IMR-90 (cell line): Measurements from ENCODE around the gene FGF3.

Experiments
- BHLHE40 ChIP-seq: fragments of 150-350 bp; IDR thresholded peaks from 2 replicates; pipeline ENCODE4 v1.6.1; 2016; ENCODE audit warnings: mild to moderate bottlenecking, low read depth, low read length
- CTCF ChIP-seq: conservative IDR thresholded peaks from 2 replicates; pipeline ENCODE4 v1.5.1; 2012; ENCODE audit warnings: mild to moderate bottlenecking, low read depth, low read length, improper control_type of control experiment
- ELK1 ChIP-seq: fragments of 150-350 bp; IDR thresholded peaks from 2 replicates; pipeline ENCODE4 v1.6.1; 2016; ENCODE audit warnings: low read depth, mild to moderate bottlenecking, low read length, moderate library complexity, borderline replicate concordance
- FOS ChIP-seq: fragments of 150-350 bp; IDR thresholded peaks from 2 replicates; pipeline ENCODE4 v1.6.1; 2016; ENCODE audit warnings: low read depth, low read length
- MAFK ChIP-seq: IDR thresholded peaks from 2 replicates; pipeline ENCODE4 v1.6.1; 2012; ENCODE audit warnings: low read depth, low read length, improper control_type of control experiment
- MXI1 ChIP-seq: IDR thresholded peaks from 2 replicates; pipeline ENCODE4 v1.6.1; 2012; ENCODE audit warnings: low read depth, mild to moderate bottlenecking, low read length, moderate library complexity, borderline replicate concordance
- NFE2L2 ChIP-seq: fragments of 150-350 bp; IDR thresholded peaks from 2 replicates; pipeline ENCODE4 v1.6.1; 2016; ENCODE audit warnings: low read depth, mild to moderate bottlenecking, low read length
- POLR2A ChIP-seq: IDR thresholded peaks from 2 replicates; pipeline ENCODE4 v1.6.1; 2012; ENCODE audit warnings: mild to moderate bottlenecking, low read depth, low read length
- RFX5 ChIP-seq: IDR thresholded peaks from 2 replicates; pipeline ENCODE4 v1.8.0; 2012; ENCODE audit warnings: low read depth, mild to moderate bottlenecking, low read length, moderate library complexity
- SMC3 ChIP-seq: fragments of 150-350 bp; IDR thresholded peaks from 2 replicates; pipeline ENCODE4 v1.6.1; 2016; ENCODE audit warnings: low read depth, mild to moderate bottlenecking, antibody characterized with exemption, low read length, moderate library complexity
- USF2 ChIP-seq: fragments of 150-350 bp; IDR thresholded peaks from 2 replicates; pipeline ENCODE4 v1.6.1; 2017; ENCODE audit warnings: mild to moderate bottlenecking, antibody characterized with exemption, low read length, low read depth

GRCh38 chr11:69773626-69774353 is 45.4 kb downstream of the FGF3 start:
- TF ChIP-seq MAFK (no peak), POLR2A (no peak), NFE2L2 (no peak), CTCF (no peak), USF2 (no peak), ELK1 (no peak), BHLHE40 (no peak), MXI1 (no peak), FOS (no peak), SMC3 (no peak), RFX5 (no peak)
